ENCODE results near the gene DCAKD.
"Not testable (repeated sequence)": the region's sequence is repeated elsewhere in the genome, so short reads cannot be mapped to it uniquely, and the experiment has no call there.

DCAKD gene

DNA sequence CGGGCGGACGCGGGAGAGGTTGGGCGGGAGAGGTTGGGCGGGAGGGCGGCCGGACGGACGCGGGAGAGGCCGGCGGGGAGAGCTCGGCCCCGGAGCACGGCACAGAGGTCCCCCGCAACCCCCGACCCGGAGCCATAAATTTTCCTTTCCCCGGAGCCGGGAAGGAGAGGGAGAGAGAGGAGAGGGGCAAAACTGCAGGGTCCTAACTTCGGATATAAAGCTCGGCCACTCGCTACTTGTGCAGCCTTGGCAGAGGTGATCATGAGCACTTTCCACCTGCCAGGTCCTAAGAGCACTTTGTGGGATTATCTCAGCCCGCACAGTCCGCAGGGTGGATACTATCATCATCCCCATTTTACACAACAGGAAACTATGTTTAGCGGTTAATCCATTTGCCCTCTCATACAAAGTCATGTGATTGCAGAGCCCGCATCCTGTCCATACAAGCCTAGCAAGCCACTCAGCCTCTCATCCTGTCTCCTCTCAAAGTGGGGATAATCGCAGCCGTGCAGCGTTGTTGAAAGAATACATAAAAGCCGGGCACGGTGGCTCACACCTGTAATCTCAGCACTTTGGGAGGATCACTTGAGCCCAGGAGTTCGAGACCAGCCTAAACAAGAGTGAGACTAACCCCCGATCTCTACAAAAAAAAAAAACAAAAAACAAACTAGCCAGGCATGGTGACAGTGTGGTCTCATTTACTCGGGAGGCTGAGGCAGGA lies 780 bp upstream of the DCAKD start:
- TF ChIP-seq EZH2phosphoT487 (IDR thresholded peaks at IDR 0.05; ENCODE audit: borderline replicate concordance, low read length), result no peak
- TF ChIP-seq, protein P1, sequence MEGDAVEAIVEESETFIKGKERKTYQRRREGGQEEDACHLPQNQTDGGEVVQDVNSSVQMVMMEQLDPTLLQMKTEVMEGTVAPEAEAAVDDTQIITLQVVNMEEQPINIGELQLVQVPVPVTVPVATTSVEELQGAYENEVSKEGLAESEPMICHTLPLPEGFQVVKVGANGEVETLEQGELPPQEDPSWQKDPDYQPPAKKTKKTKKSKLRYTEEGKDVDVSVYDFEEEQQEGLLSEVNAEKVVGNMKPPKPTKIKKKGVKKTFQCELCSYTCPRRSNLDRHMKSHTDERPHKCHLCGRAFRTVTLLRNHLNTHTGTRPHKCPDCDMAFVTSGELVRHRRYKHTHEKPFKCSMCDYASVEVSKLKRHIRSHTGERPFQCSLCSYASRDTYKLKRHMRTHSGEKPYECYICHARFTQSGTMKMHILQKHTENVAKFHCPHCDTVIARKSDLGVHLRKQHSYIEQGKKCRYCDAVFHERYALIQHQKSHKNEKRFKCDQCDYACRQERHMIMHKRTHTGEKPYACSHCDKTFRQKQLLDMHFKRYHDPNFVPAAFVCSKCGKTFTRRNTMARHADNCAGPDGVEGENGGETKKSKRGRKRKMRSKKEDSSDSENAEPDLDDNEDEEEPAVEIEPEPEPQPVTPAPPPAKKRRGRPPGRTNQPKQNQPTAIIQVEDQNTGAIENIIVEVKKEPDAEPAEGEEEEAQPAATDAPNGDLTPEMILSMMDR (IDR thresholded peaks at IDR 0.05; ENCODE audit: low read depth, low read length, poor library complexity, severe bottlenecking), result no peak
- Histone ChIP-seq H3K4me3 (ENCODE audit: low read length) (peak overlapping the region; percentile 76), H4K20me1 (ENCODE audit: control insufficient read depth, insufficient read depth, low read depth, low read length) (no peaks in the 10 kb centered on the region), H3K4me2 (ENCODE audit: low read length) (peak overlapping the region; percentile 80), H3K27me3 (ENCODE audit: control insufficient read depth, low read length) (no peaks in the 10 kb centered on the region), H3K36me3 (ENCODE audit: control insufficient read depth, low read length) (peaks cover 9% of the 10 kb centered on the region; the same call in 1 of the 2 replicates), H3K4me1 (ENCODE audit: control insufficient read depth, low read length) (peaks cover 36% of the 10 kb centered on the region), H3K9me2 (replicated peaks; ENCODE audit: control insufficient read depth, low read length) (no peaks in the 10 kb centered on the region), H3K9me3 (ENCODE audit: control insufficient read depth, insufficient read depth, low read length) (no peaks in the 10 kb centered on the region), H3K27ac (ENCODE audit: low read depth, low read length) (peak overlapping the region; percentile 84), H3K79me2 (ENCODE audit: control insufficient read depth, low read length) (peaks cover 48% of the 10 kb centered on the region), H3F3A (ENCODE audit: control insufficient read depth, insufficient read depth) (peaks cover 17% of the 10 kb centered on the region)

DNA sequence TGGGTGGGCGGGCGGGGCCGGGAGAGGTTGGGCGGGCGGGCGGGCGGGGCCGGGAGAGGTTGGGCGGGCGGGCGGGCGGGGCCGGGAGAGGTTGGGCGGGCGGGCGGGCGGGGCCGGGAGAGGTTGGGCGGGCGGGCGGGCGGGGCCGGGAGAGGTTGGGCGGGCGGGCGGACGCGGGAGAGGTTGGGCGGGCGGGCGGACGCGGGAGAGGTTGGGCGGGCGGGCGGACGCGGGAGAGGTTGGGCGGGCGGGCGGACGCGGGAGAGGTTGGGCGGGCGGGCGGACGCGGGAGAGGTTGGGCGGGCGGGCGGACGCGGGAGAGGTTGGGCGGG lies 254 bp upstream of the DCAKD start:
- H3K9me2 ChIP-seq (replicated peaks; ENCODE audit: control insufficient read depth, low read length); H3K36me3 ChIP-seq (ENCODE audit: control insufficient read depth, low read length); H3K27me3 ChIP-seq (ENCODE audit: control insufficient read depth, low read length); H4K20me1 ChIP-seq (ENCODE audit: control insufficient read depth, insufficient read depth, low read depth, low read length); H3K9me3 ChIP-seq (ENCODE audit: control insufficient read depth, insufficient read depth, low read length); H3K4me2 ChIP-seq (ENCODE audit: low read length); H3K4me3 ChIP-seq (ENCODE audit: low read length): not testable (repeated sequence)
- Histone ChIP-seq H3K4me1 (ENCODE audit: control insufficient read depth, low read length) (peaks cover 36% of the 10 kb centered on the region), H3F3A (ENCODE audit: control insufficient read depth, insufficient read depth) (peaks cover 19% of the 10 kb centered on the region), H3K79me2 (ENCODE audit: control insufficient read depth, low read length) (peaks cover 50% of the 10 kb centered on the region), H3K27ac (ENCODE audit: low read depth, low read length) (peak overlapping the region; percentile 84)

DNA sequence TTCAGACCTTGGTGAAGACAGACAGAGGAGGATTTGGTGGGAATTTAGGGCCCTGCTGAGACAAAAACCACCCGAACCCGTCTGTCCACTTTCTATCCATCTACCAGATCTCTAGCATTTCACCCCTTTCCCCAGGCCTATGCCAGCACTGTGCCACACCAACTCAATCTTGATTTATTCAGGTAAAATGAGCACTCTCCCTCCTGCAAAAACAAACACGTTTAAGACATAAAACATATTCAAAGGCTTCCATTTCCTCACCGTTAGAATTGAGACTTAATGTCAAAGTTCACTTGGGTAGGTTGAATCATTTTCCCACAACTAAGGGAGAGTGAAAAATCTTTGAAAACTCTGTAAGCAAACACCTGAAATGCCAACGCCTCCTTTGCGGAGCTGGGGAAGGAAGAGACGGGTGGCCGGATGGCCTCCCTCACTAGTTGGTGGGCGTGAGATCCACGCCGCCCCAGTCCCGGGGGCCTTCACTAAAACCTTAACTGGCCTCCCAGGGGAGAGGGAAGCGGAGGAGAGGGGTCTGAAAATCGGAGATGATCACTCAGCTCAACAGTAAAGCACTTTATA lies 862 bp downstream of the DCAKD start:
- H3K79me2 ChIP-seq (ENCODE audit: control insufficient read depth, low read length), result peaks cover 58% of the 10 kb centered on the region
- peaks cover 36% of the 10 kb centered on the region for H3K4me1 ChIP-seq (ENCODE audit: control insufficient read depth, low read length)
- H4K20me1 ChIP-seq (ENCODE audit: control insufficient read depth, insufficient read depth, low read depth, low read length), result no peaks in the 10 kb centered on the region
- peaks cover 17% of the 10 kb centered on the region for H3F3A ChIP-seq (ENCODE audit: control insufficient read depth, insufficient read depth)
- H3K27ac ChIP-seq (ENCODE audit: low read depth, low read length), result peak overlapping the region; percentile 83
- H3K9me3 ChIP-seq (ENCODE audit: control insufficient read depth, insufficient read depth, low read length), result no peaks in the 10 kb centered on the region
- H3K9me2 ChIP-seq (replicated peaks; ENCODE audit: control insufficient read depth, low read length), result no peaks in the 10 kb centered on the region
- H3K4me2 ChIP-seq (ENCODE audit: low read length), result peak overlapping the region; percentile 90
- no peaks in the 10 kb centered on the region for H3K27me3 ChIP-seq (ENCODE audit: control insufficient read depth, low read length)
- TF ChIP-seq, protein P1 (IDR thresholded peaks at IDR 0.05; ENCODE audit: low read depth, low read length, poor library complexity, severe bottlenecking), result no peak
- H3K36me3 ChIP-seq (ENCODE audit: control insufficient read depth, low read length), result peaks cover 9% of the 10 kb centered on the region; the same call in 1 of the 2 replicates
- peak overlapping the region; percentile 90 for H3K4me3 ChIP-seq (ENCODE audit: low read length)

DNA sequence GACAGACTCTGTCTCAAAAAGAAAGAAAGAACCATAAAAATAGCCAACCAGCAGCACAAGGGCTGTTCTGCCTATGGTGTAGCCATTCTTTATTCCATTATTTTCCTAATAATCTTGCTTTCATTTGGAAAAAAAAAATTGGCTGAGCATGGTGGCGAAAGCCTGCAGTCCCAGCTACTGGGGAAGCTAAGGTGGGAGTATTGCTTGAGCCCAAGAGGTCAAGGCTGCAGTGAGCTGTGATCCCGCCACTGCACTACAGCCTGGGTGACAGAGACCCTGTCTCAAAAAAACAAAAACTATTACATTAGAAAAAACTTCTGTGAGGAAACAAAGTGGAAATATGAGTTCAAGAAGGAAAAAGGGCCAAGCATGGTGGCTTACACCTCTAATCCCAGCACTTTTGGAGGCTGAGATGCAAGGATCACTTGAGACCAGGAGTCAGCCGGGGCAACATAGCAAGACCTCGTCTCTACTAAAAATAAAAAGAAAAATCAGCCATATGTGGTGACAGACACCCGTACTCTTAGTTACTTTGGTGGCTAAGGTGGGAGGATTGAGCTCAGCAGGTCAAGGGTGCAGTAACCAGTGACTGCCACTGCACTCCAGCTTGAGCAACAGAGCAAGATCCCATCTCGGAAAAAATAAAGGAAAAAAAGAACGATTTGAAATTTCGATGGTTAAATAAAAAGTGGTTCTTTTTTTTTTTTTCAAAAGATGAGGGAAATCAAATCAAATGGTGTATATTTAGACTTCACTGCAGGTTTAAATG lies 2.5 kb downstream of the DCAKD start:
- no peak for TF ChIP-seq EZH2phosphoT487 (IDR thresholded peaks at IDR 0.05; ENCODE audit: borderline replicate concordance, low read length)
- TF ChIP-seq, protein P1 (IDR thresholded peaks at IDR 0.05; ENCODE audit: low read depth, low read length, poor library complexity, severe bottlenecking), result peak; percentile 45
- Histone ChIP-seq H3K9me2 (replicated peaks; ENCODE audit: control insufficient read depth, low read length) (no peaks in the 10 kb centered on the region), H3K4me1 (ENCODE audit: control insufficient read depth, low read length) (peaks cover 36% of the 10 kb centered on the region), H3K4me2 (ENCODE audit: low read length) (peak overlapping the region; percentile 9), H3K9me3 (ENCODE audit: control insufficient read depth, insufficient read depth, low read length) (no peaks in the 10 kb centered on the region), H3K27me3 (ENCODE audit: control insufficient read depth, low read length) (no peaks in the 10 kb centered on the region), H3K27ac (ENCODE audit: low read depth, low read length) (no peak overlapping the region), H4K20me1 (ENCODE audit: control insufficient read depth, insufficient read depth, low read depth, low read length) (no peaks in the 10 kb centered on the region), H3K36me3 (ENCODE audit: control insufficient read depth, low read length) (peaks cover 9% of the 10 kb centered on the region; the same call in 1 of the 2 replicates), H3K79me2 (ENCODE audit: control insufficient read depth, low read length) (peaks cover 65% of the 10 kb centered on the region), H3F3A (ENCODE audit: control insufficient read depth, insufficient read depth) (peaks cover 13% of the 10 kb centered on the region), H3K4me3 (ENCODE audit: low read length) (peak overlapping the region; percentile 7; the same call in 1 of the 2 replicates)

All from DOHH2 (cell line).